H1 (cell line): ENCODE data around the gene ZC3H8. TPM values are rescaled to one million over a fixed set of nuclear protein-coding genes. Genes with fewer than 3 reads are reported as not detected.

ENCODE experiments used
- BRCA1 ChIP-seq: IDR thresholded peaks from 2 replicates; pipeline ENCODE4 v1.6.1; 2012; ENCODE audit warnings: low read depth, low read length, improper control_type of control experiment
- CHD1 ChIP-seq: IDR thresholded peaks from 2 replicates; pipeline ENCODE4 v1.6.1; 2012; ENCODE audit warnings: low read depth, low read length, improper control_type of control experiment
- RAD21 ChIP-seq, 2 experiments: IDR thresholded peaks in 1 of 2; conservative IDR thresholded peaks in 1 of 2; 2 replicates each; pipeline ENCODE4 v1.6.1; 2011; ENCODE audit warnings: low read depth in 2 of 2, low read length in 2 of 2, improper control_type of control experiment in 1 of 2, inconsistent platforms in 1 of 2, mild to moderate bottlenecking in 1 of 2, moderate library complexity in 1 of 2
- RBBP5 ChIP-seq: IDR thresholded peaks from 2 replicates; pipeline ENCODE4 v1.7.1; 2012; ENCODE audit warnings: low read depth, mild to moderate bottlenecking, inconsistent platforms, low read length, moderate library complexity, borderline replicate concordance
- ZNF274 ChIP-seq: IDR thresholded peaks from 2 replicates; pipeline ENCODE4 v1.7.0; 2012; ENCODE audit warnings: low read length, borderline replicate concordance; ENCODE audit errors: extremely low read depth
- polyA plus RNA-seq, 7 experiments: library from polyadenylated mRNA; depleted of rRNA in 3 of 7; stranded (reverse) in 5 of 7; unstranded in 2 of 7; fragments of >200 nt in 5 of 7; fragments of 200-250 nt in 2 of 7; gene quantifications; 1 replicate in 5 of 7; 2 replicates in 1 of 7; 4 replicates in 1 of 7; pipeline versions ENCODE4 v1.2.1 to v1.2.3, GENCODE V29; 2011 to 2013; ENCODE audit warnings: missing spikeins in 2 of 7, mixed read lengths in 2 of 7
- total RNA-seq: library from RNA; stranded (reverse); fragmentation: NEBNext Ultra II Directional; extraction: Animal tissue kit (Norgen Biotek cat#: 25700); gene quantifications from 2 replicates; pipeline ENCODE4 v1.2.1, GENCODE V29; 2021
- TF ChIP-seq, protein P1 (sequence below): fragments of 300-600 bp; sonication (generic); IDR thresholded peaks from 2 replicates; pipeline ENCODE4 v1.7.1; 2012; ENCODE audit warnings: low read length, moderate library complexity, mild to moderate bottlenecking, inconsistent platforms; ENCODE audit not compliant: insufficient replicate concordance
- TF ChIP-seq, protein P2 (sequence below): IDR thresholded peaks from 2 replicates; pipeline ENCODE4 v1.6.1; 2012; ENCODE audit warnings: inconsistent platforms
- TF ChIP-seq, protein P3 (sequence below): IDR thresholded peaks from 2 replicates; pipeline ENCODE4 v1.6.1; 2012; ENCODE audit warnings: inconsistent platforms

ZC3H8 gene
- total and polyA plus RNA-seq, 2 of the 8 experiments (the other 6 are each of a cell fraction or from before 2014, with no cell fraction given): 1.9 to 7.1 TPM

DNA sequence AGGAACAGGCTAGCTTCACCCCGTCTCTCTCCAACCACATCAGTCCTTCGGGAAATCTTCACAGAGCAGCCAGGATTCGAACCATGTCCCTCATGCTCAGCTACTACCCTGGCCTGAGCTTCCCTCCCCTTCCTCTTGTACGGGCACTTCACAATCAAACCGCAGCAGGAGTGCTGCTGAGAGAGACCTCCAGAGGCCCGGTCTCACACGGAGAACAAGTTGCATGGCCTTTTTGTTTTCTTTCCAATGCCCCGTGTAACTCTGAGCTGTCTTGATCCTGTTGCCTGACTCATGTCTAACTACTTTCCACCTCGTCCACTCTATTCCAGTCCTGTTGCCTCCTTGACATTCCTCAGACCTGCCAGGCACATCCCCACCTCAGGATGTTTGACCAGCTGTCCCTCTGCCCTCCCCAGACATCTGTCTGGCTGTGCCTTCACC, 91.3 kb downstream of the ZC3H8 start (continued):
- TF ChIP-seq, protein P1, sequence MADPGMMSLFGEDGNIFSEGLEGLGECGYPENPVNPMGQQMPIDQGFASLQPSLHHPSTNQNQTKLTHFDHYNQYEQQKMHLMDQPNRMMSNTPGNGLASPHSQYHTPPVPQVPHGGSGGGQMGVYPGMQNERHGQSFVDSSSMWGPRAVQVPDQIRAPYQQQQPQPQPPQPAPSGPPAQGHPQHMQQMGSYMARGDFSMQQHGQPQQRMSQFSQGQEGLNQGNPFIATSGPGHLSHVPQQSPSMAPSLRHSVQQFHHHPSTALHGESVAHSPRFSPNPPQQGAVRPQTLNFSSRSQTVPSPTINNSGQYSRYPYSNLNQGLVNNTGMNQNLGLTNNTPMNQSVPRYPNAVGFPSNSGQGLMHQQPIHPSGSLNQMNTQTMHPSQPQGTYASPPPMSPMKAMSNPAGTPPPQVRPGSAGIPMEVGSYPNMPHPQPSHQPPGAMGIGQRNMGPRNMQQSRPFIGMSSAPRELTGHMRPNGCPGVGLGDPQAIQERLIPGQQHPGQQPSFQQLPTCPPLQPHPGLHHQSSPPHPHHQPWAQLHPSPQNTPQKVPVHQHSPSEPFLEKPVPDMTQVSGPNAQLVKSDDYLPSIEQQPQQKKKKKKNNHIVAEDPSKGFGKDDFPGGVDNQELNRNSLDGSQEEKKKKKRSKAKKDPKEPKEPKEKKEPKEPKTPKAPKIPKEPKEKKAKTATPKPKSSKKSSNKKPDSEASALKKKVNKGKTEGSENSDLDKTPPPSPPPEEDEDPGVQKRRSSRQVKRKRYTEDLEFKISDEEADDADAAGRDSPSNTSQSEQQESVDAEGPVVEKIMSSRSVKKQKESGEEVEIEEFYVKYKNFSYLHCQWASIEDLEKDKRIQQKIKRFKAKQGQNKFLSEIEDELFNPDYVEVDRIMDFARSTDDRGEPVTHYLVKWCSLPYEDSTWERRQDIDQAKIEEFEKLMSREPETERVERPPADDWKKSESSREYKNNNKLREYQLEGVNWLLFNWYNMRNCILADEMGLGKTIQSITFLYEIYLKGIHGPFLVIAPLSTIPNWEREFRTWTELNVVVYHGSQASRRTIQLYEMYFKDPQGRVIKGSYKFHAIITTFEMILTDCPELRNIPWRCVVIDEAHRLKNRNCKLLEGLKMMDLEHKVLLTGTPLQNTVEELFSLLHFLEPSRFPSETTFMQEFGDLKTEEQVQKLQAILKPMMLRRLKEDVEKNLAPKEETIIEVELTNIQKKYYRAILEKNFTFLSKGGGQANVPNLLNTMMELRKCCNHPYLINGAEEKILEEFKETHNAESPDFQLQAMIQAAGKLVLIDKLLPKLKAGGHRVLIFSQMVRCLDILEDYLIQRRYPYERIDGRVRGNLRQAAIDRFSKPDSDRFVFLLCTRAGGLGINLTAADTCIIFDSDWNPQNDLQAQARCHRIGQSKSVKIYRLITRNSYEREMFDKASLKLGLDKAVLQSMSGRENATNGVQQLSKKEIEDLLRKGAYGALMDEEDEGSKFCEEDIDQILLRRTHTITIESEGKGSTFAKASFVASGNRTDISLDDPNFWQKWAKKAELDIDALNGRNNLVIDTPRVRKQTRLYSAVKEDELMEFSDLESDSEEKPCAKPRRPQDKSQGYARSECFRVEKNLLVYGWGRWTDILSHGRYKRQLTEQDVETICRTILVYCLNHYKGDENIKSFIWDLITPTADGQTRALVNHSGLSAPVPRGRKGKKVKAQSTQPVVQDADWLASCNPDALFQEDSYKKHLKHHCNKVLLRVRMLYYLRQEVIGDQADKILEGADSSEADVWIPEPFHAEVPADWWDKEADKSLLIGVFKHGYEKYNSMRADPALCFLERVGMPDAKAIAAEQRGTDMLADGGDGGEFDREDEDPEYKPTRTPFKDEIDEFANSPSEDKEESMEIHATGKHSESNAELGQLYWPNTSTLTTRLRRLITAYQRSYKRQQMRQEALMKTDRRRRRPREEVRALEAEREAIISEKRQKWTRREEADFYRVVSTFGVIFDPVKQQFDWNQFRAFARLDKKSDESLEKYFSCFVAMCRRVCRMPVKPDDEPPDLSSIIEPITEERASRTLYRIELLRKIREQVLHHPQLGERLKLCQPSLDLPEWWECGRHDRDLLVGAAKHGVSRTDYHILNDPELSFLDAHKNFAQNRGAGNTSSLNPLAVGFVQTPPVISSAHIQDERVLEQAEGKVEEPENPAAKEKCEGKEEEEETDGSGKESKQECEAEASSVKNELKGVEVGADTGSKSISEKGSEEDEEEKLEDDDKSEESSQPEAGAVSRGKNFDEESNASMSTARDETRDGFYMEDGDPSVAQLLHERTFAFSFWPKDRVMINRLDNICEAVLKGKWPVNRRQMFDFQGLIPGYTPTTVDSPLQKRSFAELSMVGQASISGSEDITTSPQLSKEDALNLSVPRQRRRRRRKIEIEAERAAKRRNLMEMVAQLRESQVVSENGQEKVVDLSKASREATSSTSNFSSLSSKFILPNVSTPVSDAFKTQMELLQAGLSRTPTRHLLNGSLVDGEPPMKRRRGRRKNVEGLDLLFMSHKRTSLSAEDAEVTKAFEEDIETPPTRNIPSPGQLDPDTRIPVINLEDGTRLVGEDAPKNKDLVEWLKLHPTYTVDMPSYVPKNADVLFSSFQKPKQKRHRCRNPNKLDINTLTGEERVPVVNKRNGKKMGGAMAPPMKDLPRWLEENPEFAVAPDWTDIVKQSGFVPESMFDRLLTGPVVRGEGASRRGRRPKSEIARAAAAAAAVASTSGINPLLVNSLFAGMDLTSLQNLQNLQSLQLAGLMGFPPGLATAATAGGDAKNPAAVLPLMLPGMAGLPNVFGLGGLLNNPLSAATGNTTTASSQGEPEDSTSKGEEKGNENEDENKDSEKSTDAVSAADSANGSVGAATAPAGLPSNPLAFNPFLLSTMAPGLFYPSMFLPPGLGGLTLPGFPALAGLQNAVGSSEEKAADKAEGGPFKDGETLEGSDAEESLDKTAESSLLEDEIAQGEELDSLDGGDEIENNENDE: no peak
- TF ChIP-seq, protein P2, sequence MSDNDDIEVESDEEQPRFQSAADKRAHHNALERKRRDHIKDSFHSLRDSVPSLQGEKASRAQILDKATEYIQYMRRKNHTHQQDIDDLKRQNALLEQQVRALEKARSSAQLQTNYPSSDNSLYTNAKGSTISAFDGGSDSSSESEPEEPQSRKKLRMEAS: no peak
- TF ChIP-seq RAD21 (IDR thresholded peaks at IDR 0.05 in 1 of 2, conservative IDR thresholded peaks at IDR 0.05 in 1 of 2; ENCODE audit: low read depth in 2 of 2, low read length in 2 of 2) (no peak), BRCA1 (no peak), CHD1 (no peak), RBBP5 (no peak), ZNF274 (no peak)
- TF ChIP-seq, protein P3, sequence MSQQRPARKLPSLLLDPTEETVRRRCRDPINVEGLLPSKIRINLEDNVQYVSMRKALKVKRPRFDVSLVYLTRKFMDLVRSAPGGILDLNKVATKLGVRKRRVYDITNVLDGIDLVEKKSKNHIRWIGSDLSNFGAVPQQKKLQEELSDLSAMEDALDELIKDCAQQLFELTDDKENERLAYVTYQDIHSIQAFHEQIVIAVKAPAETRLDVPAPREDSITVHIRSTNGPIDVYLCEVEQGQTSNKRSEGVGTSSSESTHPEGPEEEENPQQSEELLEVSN: no peak
